ENCODE results near the gene SOX18. TPM values are rescaled to one million over a fixed set of nuclear protein-coding genes. Genes with fewer than 3 reads are reported as not detected.
A peak's percentile ranks its signal among the peaks of the same experiment; 100 is the strongest.

SOX18 gene
- total and polyA plus RNA-seq, 2 of the 13 experiments (the other 11 are each of a cell fraction or from before 2014, with no cell fraction given) = 1.6 to 1.9 TPM

GRCh38 chr20:64057628-64058498 lies 8.4 kb upstream of the SOX18 start (continued):
- TF ChIP-seq, protein P1, sequence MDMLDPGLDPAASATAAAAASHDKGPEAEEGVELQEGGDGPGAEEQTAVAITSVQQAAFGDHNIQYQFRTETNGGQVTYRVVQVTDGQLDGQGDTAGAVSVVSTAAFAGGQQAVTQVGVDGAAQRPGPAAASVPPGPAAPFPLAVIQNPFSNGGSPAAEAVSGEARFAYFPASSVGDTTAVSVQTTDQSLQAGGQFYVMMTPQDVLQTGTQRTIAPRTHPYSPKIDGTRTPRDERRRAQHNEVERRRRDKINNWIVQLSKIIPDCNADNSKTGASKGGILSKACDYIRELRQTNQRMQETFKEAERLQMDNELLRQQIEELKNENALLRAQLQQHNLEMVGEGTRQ (IDR thresholded peaks at IDR 0.05; ENCODE audit: low read depth, low read length) = peak; percentile 21; the same call in 1 of the 2 replicates
- TF ChIP-seq, protein P1 (CRISPR knock-in tag; IDR thresholded peaks at IDR 0.05; ENCODE audit: borderline replicate concordance) = no peak
- TF ChIP-seq FOXC1 (CRISPR knock-in tag; IDR thresholded peaks at IDR 0.05; ENCODE audit: borderline replicate concordance) = no peak
- TF ChIP-seq SMYD3 (CRISPR knock-in tag; IDR thresholded peaks at IDR 0.05) = no peak
- no peak for TF ChIP-seq ZNF567 (CRISPR knock-in tag; IDR thresholded peaks at IDR 0.05; ENCODE audit: borderline replicate concordance)
- TF ChIP-seq, protein P2, sequence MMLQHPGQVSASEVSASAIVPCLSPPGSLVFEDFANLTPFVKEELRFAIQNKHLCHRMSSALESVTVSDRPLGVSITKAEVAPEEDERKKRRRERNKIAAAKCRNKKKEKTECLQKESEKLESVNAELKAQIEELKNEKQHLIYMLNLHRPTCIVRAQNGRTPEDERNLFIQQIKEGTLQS (CRISPR knock-in tag; IDR thresholded peaks at IDR 0.05) = peak; percentile 2; the same call in 1 of the 2 replicates
- peak; percentile 16; the same call in 1 of the 2 replicates for TF ChIP-seq ESRRA (CRISPR knock-in tag; IDR thresholded peaks at IDR 0.05; ENCODE audit: low read depth)
- TF ChIP-seq TEAD2 (CRISPR knock-in tag; IDR thresholded peaks at IDR 0.05) = no peak
- no peak for TF ChIP-seq ZNF253 (CRISPR knock-in tag; IDR thresholded peaks at IDR 0.05; ENCODE audit: borderline replicate concordance)
- TF ChIP-seq NR2F6 (IDR thresholded peaks at IDR 0.05) = peak; percentile 56; the same call in 1 of the 2 replicates
- TF ChIP-seq NR2F6 (CRISPR knock-in tag; IDR thresholded peaks at IDR 0.05) = peak; percentile 84
- 0 out of 2 replicates have a peak, but pooled peaks have one; percentile 24 for TF ChIP-seq ZSCAN12 (CRISPR knock-in tag; IDR thresholded peaks at IDR 0.05)
- peak; percentile 10; the same call in 1 of the 2 replicates for TF ChIP-seq IRF9 (CRISPR knock-in tag; IDR thresholded peaks at IDR 0.05; ENCODE audit: borderline replicate concordance)
- peak; percentile 71; the same call in 1 of the 2 replicates for TF ChIP-seq KAT7 (CRISPR knock-in tag; IDR thresholded peaks at IDR 0.05; ENCODE audit: borderline replicate concordance)
- 0 out of 2 replicates have a peak, but pooled peaks have one; percentile 24 for TF ChIP-seq ZNF383 (CRISPR knock-in tag; IDR thresholded peaks at IDR 0.05; ENCODE audit: borderline replicate concordance)
- TF ChIP-seq FOXA3 (CRISPR knock-in tag; IDR thresholded peaks at IDR 0.05) = peak; percentile 54
- peak; percentile 89 for TF ChIP-seq ZNF343 (CRISPR knock-in tag; IDR thresholded peaks at IDR 0.05)
- no peak for TF ChIP-seq IRX3 (CRISPR knock-in tag; IDR thresholded peaks at IDR 0.05; ENCODE audit: borderline replicate concordance, low read depth)
- TF ChIP-seq MED13 (CRISPR knock-in tag; IDR thresholded peaks at IDR 0.05) = 0 out of 2 replicates have a peak, but pooled peaks have one; percentile 46
- 0 out of 2 replicates have a peak, but pooled peaks have one; percentile 3 for TF ChIP-seq ZNF274 (CRISPR knock-in tag; IDR thresholded peaks at IDR 0.05)
- TF ChIP-seq, protein P3, sequence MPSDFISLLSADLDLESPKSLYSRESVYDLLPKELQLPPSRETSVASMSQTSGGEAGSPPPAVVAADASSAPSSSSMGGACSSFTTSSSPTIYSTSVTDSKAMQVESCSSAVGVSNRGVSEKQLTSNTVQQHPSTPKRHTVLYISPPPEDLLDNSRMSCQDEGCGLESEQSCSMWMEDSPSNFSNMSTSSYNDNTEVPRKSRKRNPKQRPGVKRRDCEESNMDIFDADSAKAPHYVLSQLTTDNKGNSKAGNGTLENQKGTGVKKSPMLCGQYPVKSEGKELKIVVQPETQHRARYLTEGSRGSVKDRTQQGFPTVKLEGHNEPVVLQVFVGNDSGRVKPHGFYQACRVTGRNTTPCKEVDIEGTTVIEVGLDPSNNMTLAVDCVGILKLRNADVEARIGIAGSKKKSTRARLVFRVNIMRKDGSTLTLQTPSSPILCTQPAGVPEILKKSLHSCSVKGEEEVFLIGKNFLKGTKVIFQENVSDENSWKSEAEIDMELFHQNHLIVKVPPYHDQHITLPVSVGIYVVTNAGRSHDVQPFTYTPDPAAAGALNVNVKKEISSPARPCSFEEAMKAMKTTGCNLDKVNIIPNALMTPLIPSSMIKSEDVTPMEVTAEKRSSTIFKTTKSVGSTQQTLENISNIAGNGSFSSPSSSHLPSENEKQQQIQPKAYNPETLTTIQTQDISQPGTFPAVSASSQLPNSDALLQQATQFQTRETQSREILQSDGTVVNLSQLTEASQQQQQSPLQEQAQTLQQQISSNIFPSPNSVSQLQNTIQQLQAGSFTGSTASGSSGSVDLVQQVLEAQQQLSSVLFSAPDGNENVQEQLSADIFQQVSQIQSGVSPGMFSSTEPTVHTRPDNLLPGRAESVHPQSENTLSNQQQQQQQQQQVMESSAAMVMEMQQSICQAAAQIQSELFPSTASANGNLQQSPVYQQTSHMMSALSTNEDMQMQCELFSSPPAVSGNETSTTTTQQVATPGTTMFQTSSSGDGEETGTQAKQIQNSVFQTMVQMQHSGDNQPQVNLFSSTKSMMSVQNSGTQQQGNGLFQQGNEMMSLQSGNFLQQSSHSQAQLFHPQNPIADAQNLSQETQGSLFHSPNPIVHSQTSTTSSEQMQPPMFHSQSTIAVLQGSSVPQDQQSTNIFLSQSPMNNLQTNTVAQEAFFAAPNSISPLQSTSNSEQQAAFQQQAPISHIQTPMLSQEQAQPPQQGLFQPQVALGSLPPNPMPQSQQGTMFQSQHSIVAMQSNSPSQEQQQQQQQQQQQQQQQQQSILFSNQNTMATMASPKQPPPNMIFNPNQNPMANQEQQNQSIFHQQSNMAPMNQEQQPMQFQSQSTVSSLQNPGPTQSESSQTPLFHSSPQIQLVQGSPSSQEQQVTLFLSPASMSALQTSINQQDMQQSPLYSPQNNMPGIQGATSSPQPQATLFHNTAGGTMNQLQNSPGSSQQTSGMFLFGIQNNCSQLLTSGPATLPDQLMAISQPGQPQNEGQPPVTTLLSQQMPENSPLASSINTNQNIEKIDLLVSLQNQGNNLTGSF (CRISPR knock-in tag; IDR thresholded peaks at IDR 0.05) = no peak

Data from HepG2 (cell line).